AG10803 (cell line): ENCODE measurements around the gene SHOC2.
A peak's percentile ranks its signal among the peaks of the same experiment; 100 is the strongest.

Experiments
- DNase-seq: peaks from one replicate; pipeline ENCODE4 v3.0.0; 2010; ENCODE audit warnings: low read depth
- H3K4me3 ChIP-seq: 2 replicates; pipeline ENCODE4 v1.5.1; 2011; ENCODE audit warnings: mild to moderate bottlenecking, low read length, control low read depth
- TF ChIP-seq, protein P1 (sequence below): conservative IDR thresholded peaks from 2 replicates; pipeline ENCODE4 v1.5.1; 2011; ENCODE audit warnings: mild to moderate bottlenecking, low read length, control low read depth, inconsistent platforms

The SHOC2 gene

DNA sequence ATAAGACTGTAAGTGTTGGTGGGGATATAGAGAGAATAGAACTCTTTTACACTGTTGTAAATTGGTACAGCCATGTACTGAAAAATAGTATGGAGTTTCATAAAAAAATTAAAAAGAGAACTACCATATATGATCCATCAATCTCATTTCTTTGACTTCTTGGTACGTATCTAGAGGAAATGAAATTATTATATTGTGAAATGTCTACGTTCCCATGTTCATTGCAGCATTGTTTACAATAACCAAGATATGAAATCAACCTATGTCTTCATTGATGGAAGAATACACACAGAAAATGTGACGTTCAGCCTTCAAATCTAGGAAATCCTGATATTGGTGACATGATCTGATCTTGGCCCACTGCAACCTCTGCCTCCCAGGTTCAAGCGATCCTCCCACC is 32.0 kb downstream of the SHOC2 start:
- no peak overlapping the region for H3K4me3 ChIP-seq
- TF ChIP-seq, protein P1, sequence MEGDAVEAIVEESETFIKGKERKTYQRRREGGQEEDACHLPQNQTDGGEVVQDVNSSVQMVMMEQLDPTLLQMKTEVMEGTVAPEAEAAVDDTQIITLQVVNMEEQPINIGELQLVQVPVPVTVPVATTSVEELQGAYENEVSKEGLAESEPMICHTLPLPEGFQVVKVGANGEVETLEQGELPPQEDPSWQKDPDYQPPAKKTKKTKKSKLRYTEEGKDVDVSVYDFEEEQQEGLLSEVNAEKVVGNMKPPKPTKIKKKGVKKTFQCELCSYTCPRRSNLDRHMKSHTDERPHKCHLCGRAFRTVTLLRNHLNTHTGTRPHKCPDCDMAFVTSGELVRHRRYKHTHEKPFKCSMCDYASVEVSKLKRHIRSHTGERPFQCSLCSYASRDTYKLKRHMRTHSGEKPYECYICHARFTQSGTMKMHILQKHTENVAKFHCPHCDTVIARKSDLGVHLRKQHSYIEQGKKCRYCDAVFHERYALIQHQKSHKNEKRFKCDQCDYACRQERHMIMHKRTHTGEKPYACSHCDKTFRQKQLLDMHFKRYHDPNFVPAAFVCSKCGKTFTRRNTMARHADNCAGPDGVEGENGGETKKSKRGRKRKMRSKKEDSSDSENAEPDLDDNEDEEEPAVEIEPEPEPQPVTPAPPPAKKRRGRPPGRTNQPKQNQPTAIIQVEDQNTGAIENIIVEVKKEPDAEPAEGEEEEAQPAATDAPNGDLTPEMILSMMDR = no peak
- no peak for DNase-seq

- TF ChIP-seq, protein P1 = no peak
- no peak for DNase-seq
- H3K4me3 ChIP-seq = no peak overlapping the region
These were observed 38.2 kb downstream of the SHOC2 start for GRCh38 chr10:110957606-110958005.

- peak; percentile 56 for DNase-seq
- no peak overlapping the region for H3K4me3 ChIP-seq
- TF ChIP-seq, protein P1 = no peak
These were observed 40.3 kb downstream of the SHOC2 start for GRCh38 chr10:110959379-110960332.

GRCh38 chr10:110960333-110960712 is 40.9 kb downstream of the SHOC2 start:
- no peak for DNase-seq
- TF ChIP-seq, protein P1 = no peak
- H3K4me3 ChIP-seq = no peak overlapping the region

- H3K4me3 ChIP-seq = no peak overlapping the region
- TF ChIP-seq, protein P1 = no peak
- no peak for DNase-seq
These were observed 43.0 kb downstream of the SHOC2 start for GRCh38 chr10:110962443-110962842.

DNA sequence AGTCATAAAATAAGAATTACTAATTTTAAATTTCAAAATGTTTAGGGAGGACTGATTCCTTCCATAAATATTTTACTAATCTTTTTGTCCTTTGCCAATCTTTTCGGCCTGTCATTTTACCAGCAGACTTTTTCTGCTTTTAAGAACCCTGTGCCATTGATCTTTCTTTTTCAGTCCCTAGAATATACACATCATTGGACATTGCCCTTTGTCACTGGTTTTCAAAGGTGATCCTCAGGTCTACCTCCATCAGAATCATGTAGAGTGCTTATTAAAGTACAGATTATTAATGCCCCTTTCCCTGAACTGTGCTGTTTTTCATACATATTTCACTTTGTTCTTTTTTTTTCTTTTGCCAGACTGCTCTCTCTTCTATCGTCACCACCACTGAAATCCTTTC is 43.8 kb downstream of the SHOC2 start:
- TF ChIP-seq, protein P1 = no peak
- no peak for DNase-seq

DNA sequence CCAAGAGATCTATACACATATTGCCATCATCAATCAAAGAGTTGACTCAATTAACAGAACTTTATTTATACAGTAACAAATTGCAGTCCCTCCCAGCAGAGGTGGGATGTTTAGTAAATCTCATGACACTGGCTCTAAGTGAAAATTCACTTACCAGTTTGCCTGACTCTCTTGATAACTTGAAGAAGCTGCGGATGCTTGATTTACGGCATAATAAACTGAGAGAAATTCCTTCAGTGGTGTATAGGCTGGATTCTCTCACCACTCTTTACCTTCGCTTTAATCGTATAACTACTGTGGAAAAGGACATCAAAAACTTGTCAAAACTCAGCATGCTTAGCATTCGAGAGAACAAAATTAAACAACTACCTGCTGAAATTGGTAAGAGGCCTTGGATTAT is 45.3 kb downstream of the SHOC2 start:
- TF ChIP-seq, protein P1 = no peak
- no peak for DNase-seq
- H3K4me3 ChIP-seq = no peak overlapping the region

More for the DNA sequence above, 43.8 kb downstream of the SHOC2 start:
- H3K4me3 ChIP-seq = no peak overlapping the region
